Measurements from ENCODE around the gene CD1E. TPM values are rescaled to one million over a fixed set of nuclear protein-coding genes. Genes with fewer than 3 reads are reported as not detected.

The CD1E gene
- total and polyA plus RNA-seq, 2 of the 8 experiments (the other 6 are each of a cell fraction or from before 2014, with no cell fraction given): not detected

- TF ChIP-seq, protein P1, sequence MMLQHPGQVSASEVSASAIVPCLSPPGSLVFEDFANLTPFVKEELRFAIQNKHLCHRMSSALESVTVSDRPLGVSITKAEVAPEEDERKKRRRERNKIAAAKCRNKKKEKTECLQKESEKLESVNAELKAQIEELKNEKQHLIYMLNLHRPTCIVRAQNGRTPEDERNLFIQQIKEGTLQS (IDR thresholded peaks at IDR 0.05; ENCODE audit: insufficient read depth, low read depth, low read length): no peak
- TF ChIP-seq SIRT6 (IDR thresholded peaks at IDR 0.05; ENCODE audit: low read length): no peak
Measured at GRCh38 chr1:158391099-158391498, 37.4 kb downstream of the CD1E start (continued).

Measured in H1 (cell line).